GM12878 (cell line): ENCODE measurements around the gene CNR2. TPM values are rescaled to one million over a fixed set of nuclear protein-coding genes. Genes with fewer than 3 reads are reported as not detected.

Experiments used
- CBFB ChIP-seq: IDR thresholded peaks from 2 replicates; pipeline ENCODE4 v1.6.1; 2016; ENCODE audit warnings: antibody characterized with exemption, low read depth
- CBX5 ChIP-seq: sonication (generic); IDR thresholded peaks from 2 replicates; pipeline ENCODE4 v1.6.1; 2016; ENCODE audit warnings: low read depth, moderate library complexity, mild to moderate bottlenecking, inconsistent platforms
- CHD1 ChIP-seq: IDR thresholded peaks from 2 replicates; pipeline ENCODE4 v1.6.1; 2012; ENCODE audit warnings: low read depth, low read length, improper control_type of control experiment
- ETV6 ChIP-seq, 2 experiments: fragments of 450-650 bp in 1 of 2; IDR thresholded peaks in 1 of 2; conservative IDR thresholded peaks in 1 of 2; 2 replicates each; pipeline ENCODE4 v1.6.1; 2014; ENCODE audit warnings: antibody characterized with exemption in 1 of 2, borderline replicate concordance in 1 of 2, low read depth in 1 of 2, mild to moderate bottlenecking in 1 of 2, moderate library complexity in 1 of 2
- FOS ChIP-seq: IDR thresholded peaks from 3 replicates; pipeline ENCODE4 v1.6.1; 2011; ENCODE audit warnings: borderline replicate concordance; ENCODE audit not compliant: insufficient read length; ENCODE audit errors: extremely low read depth
- IKZF2 ChIP-seq, 2 experiments: fragments of 450-650 bp; IDR thresholded peaks; 2 replicates each; pipeline ENCODE4 v1.6.1; 2017; ENCODE audit warnings: mild to moderate bottlenecking in 2 of 2, moderate library complexity in 2 of 2
- LARP7 ChIP-seq: fragments of 450-650 bp; IDR thresholded peaks from 2 replicates; pipeline ENCODE4 v1.6.1; 2017; ENCODE audit warnings: mild to moderate bottlenecking
- MXI1 ChIP-seq: fragments of 150-350 bp; IDR thresholded peaks from 2 replicates; pipeline ENCODE4 v1.6.1; 2011; ENCODE audit warnings: low read depth, mild to moderate bottlenecking, inconsistent platforms, low read length, improper control_type of control experiment
- NBN ChIP-seq: fragments of 450-650 bp; IDR thresholded peaks from 2 replicates; pipeline ENCODE4 v1.6.1; 2016
- NFXL1 ChIP-seq: fragments of 450-650 bp; IDR thresholded peaks from 2 replicates; pipeline ENCODE4 v1.6.1; 2017; ENCODE audit warnings: antibody characterized with exemption, mild to moderate bottlenecking, borderline replicate concordance
- NR2C1 ChIP-seq: fragments of 450-650 bp; IDR thresholded peaks from 2 replicates; pipeline ENCODE4 v1.6.1; 2017; ENCODE audit warnings: antibody characterized with exemption, mild to moderate bottlenecking, moderate library complexity
- NR2F1 ChIP-seq: fragments of 450-650 bp; conservative IDR thresholded peaks from 2 replicates; pipeline ENCODE4 v1.6.1; 2017; ENCODE audit warnings: mild to moderate bottlenecking
- POLR2AphosphoS2 ChIP-seq: IDR thresholded peaks from 2 replicates; pipeline ENCODE4 v1.6.1; 2011; ENCODE audit warnings: low read depth, mild to moderate bottlenecking, low read length, improper control_type of control experiment, moderate library complexity
- POLR2AphosphoS5 ChIP-seq: IDR thresholded peaks from 2 replicates; pipeline ENCODE4 v1.6.1; 2011; ENCODE audit warnings: mild to moderate bottlenecking, low read length, inconsistent platforms
- RAD51 ChIP-seq: fragments of 450-650 bp; IDR thresholded peaks from 2 replicates; pipeline ENCODE4 v1.6.1; 2016; ENCODE audit warnings: moderate library complexity, mild to moderate bottlenecking, inconsistent platforms
- SIN3A ChIP-seq: IDR thresholded peaks from 2 replicates; pipeline ENCODE4 v1.6.1; 2012; ENCODE audit warnings: low read depth, low read length, improper control_type of control experiment
- SMAD1 ChIP-seq: fragments of 450-650 bp; IDR thresholded peaks from 2 replicates; pipeline ENCODE4 v1.6.1; 2018; ENCODE audit warnings: mild to moderate bottlenecking, low read depth; ENCODE audit not compliant: partially characterized antibody
- ZNF217 ChIP-seq: fragments of 450-650 bp; IDR thresholded peaks from 2 replicates; pipeline ENCODE4 v1.6.1; 2017; ENCODE audit warnings: antibody characterized with exemption, mild to moderate bottlenecking
- ZNF274 ChIP-seq: IDR thresholded peaks from one replicate; pipeline ENCODE4 v1.8.0; 2011; ENCODE audit not compliant: insufficient read length, insufficient read depth
- ZZZ3 ChIP-seq: IDR thresholded peaks from 2 replicates; pipeline ENCODE4 v1.6.1; 2011; ENCODE audit warnings: low read depth; ENCODE audit not compliant: control insufficient read depth, insufficient read length
- polyA plus RNA-seq, 11 experiments: library from polyadenylated mRNA; depleted of rRNA in 4 of 11; unstranded in 6 of 11; stranded (reverse) in 5 of 11; fragments of >200 nt; fragmentation: Nextera tagmentation in 4 of 11; fragmentation: Illumina TruSeq in 1 of 11; extraction: Ambion mirVana in 4 of 11; extraction: Trizol in 1 of 11; gene quantifications; 1 replicate in 1 of 11; 2 replicates in 10 of 11; pipeline versions ENCODE4 v1.2.1 to v1.2.3, GENCODE V29; 2011 to 2016; ENCODE audit warnings: inconsistent platforms in 2 of 11, missing spikeins in 2 of 11, low read depth in 1 of 11
- total RNA-seq, 4 experiments: library from RNA; depleted of rRNA in 3 of 4; stranded (reverse); fragments of >200 nt in 3 of 4; fragmentation: Illumina TruSeq in 1 of 4; extraction: Trizol in 1 of 4; gene quantifications; 2 replicates each; pipeline versions ENCODE4 v1.2.1 to v1.2.3, GENCODE V29; 2013 to 2021
- TF ChIP-seq, protein P1 (sequence below): IDR thresholded peaks from 2 replicates; pipeline ENCODE4 v1.6.1; 2012; ENCODE audit warnings: improper control_type of control experiment, low read depth, low read length; ENCODE audit not compliant: insufficient replicate concordance
- TF ChIP-seq, protein P2 (sequence below): IDR thresholded peaks from 2 replicates; pipeline ENCODE4 v1.6.1; 2011; ENCODE audit warnings: borderline replicate concordance, low read depth, mild to moderate bottlenecking, moderate library complexity, mixed read lengths, low read length; ENCODE audit not compliant: insufficient read depth; ENCODE audit errors: extremely low read length
- TF ChIP-seq, protein P3 (sequence below): fragments of 450-650 bp; IDR thresholded peaks from 2 replicates; pipeline ENCODE4 v1.6.1; 2017; ENCODE audit warnings: mild to moderate bottlenecking, moderate library complexity

CNR2 gene
- total and polyA plus RNA-seq, 10 of the 15 experiments (the other 5 are each of a cell fraction or from before 2014, with no cell fraction given), result 0.46 to 19.8 (median 12.2) TPM

DNA sequence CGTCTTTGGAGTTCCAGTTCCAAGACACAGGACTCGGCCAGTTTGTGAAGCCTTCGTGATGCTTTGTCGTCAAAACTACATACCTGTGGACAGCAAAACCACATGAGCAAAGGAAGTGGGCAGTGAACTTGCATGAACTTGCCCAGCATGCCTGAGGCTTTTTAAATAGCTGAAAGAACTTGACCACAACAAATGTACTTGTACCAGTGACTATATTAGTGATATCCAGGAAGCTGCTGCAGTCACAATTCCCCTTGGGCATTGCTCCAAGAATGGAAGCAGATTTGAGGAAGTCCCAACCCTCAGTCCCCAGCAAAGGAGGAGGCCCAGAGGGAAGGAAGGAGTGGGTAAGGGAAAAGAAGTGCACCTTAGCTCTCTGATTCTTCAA lies 47.6 kb downstream of the CNR2 start (continued):
- TF ChIP-seq ZNF274 (no peak), CHD1 (peak; percentile 84; the same call in 1 of the 2 replicates), CBX5 (no peak), NFXL1 (no peak), IKZF2 (IDR thresholded peaks at IDR 0.05) (peak; percentile 96), ETV6 (conservative IDR thresholded peaks at IDR 0.05 in 1 of 2, IDR thresholded peaks at IDR 0.05 in 1 of 2; ENCODE audit: borderline replicate concordance in 1 of 2, low read depth in 1 of 2) (peak in 1 of 2 experiments; percentile 79; a peak in 2 of 4 replicates), CBFB (peak; percentile 95), SMAD1 (no peak), NBN (0 out of 2 replicates have a peak, but pooled peaks have one; percentile 60), POLR2AphosphoS2 (no peak), FOS (no peak), NR2C1 (no peak), NR2F1 (peak; percentile 75), POLR2AphosphoS5 (no peak), LARP7 (no peak), MXI1 (0 out of 2 replicates have a peak, but pooled peaks have one; percentile 73), SIN3A (no peak), ZNF217 (no peak), RAD51 (no peak), ZZZ3 (no peak)
- TF ChIP-seq, protein P1, sequence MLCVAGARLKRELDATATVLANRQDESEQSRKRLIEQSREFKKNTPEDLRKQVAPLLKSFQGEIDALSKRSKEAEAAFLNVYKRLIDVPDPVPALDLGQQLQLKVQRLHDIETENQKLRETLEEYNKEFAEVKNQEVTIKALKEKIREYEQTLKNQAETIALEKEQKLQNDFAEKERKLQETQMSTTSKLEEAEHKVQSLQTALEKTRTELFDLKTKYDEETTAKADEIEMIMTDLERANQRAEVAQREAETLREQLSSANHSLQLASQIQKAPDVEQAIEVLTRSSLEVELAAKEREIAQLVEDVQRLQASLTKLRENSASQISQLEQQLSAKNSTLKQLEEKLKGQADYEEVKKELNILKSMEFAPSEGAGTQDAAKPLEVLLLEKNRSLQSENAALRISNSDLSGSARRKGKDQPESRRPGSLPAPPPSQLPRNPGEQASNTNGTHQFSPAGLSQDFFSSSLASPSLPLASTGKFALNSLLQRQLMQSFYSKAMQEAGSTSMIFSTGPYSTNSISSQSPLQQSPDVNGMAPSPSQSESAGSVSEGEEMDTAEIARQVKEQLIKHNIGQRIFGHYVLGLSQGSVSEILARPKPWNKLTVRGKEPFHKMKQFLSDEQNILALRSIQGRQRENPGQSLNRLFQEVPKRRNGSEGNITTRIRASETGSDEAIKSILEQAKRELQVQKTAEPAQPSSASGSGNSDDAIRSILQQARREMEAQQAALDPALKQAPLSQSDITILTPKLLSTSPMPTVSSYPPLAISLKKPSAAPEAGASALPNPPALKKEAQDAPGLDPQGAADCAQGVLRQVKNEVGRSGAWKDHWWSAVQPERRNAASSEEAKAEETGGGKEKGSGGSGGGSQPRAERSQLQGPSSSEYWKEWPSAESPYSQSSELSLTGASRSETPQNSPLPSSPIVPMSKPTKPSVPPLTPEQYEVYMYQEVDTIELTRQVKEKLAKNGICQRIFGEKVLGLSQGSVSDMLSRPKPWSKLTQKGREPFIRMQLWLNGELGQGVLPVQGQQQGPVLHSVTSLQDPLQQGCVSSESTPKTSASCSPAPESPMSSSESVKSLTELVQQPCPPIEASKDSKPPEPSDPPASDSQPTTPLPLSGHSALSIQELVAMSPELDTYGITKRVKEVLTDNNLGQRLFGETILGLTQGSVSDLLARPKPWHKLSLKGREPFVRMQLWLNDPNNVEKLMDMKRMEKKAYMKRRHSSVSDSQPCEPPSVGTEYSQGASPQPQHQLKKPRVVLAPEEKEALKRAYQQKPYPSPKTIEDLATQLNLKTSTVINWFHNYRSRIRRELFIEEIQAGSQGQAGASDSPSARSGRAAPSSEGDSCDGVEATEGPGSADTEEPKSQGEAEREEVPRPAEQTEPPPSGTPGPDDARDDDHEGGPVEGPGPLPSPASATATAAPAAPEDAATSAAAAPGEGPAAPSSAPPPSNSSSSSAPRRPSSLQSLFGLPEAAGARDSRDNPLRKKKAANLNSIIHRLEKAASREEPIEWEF, result no peak
- TF ChIP-seq, protein P2, sequence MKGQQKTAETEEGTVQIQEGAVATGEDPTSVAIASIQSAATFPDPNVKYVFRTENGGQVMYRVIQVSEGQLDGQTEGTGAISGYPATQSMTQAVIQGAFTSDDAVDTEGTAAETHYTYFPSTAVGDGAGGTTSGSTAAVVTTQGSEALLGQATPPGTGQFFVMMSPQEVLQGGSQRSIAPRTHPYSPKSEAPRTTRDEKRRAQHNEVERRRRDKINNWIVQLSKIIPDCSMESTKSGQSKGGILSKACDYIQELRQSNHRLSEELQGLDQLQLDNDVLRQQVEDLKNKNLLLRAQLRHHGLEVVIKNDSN, result no peak
- TF ChIP-seq, protein P3, sequence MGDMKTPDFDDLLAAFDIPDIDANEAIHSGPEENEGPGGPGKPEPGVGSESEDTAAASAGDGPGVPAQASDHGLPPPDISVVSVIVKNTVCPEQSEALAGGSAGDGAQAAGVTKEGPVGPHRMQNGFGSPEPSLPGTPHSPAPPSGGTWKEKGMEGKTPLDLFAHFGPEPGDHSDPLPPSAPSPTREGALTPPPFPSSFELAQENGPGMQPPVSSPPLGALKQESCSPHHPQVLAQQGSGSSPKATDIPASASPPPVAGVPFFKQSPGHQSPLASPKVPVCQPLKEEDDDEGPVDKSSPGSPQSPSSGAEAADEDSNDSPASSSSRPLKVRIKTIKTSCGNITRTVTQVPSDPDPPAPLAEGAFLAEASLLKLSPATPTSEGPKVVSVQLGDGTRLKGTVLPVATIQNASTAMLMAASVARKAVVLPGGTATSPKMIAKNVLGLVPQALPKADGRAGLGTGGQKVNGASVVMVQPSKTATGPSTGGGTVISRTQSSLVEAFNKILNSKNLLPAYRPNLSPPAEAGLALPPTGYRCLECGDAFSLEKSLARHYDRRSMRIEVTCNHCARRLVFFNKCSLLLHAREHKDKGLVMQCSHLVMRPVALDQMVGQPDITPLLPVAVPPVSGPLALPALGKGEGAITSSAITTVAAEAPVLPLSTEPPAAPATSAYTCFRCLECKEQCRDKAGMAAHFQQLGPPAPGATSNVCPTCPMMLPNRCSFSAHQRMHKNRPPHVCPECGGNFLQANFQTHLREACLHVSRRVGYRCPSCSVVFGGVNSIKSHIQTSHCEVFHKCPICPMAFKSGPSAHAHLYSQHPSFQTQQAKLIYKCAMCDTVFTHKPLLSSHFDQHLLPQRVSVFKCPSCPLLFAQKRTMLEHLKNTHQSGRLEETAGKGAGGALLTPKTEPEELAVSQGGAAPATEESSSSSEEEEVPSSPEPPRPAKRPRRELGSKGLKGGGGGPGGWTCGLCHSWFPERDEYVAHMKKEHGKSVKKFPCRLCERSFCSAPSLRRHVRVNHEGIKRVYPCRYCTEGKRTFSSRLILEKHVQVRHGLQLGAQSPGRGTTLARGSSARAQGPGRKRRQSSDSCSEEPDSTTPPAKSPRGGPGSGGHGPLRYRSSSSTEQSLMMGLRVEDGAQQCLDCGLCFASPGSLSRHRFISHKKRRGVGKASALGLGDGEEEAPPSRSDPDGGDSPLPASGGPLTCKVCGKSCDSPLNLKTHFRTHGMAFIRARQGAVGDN, result peak; percentile 81; the same call in 1 of the 2 replicates
